Measurements from ENCODE around the gene TTC12. TPM values are rescaled to one million over a fixed set of nuclear protein-coding genes. Genes with fewer than 3 reads are reported as not detected.

TTC12 gene
- total and polyA plus RNA-seq, 2 of the 8 experiments (the other 6 are each of a cell fraction or from before 2014, with no cell fraction given): 4.7 to 9.0 TPM

GRCh38 chr11:113395782-113396336, 81.5 kb downstream of the TTC12 start:
- 92% methylated on average over 7 of the region's 9 CpGs; no CpG with 5 or more reads in 1 of the 2 experiments for WGBS, 2 experiments (ENCODE audit: extremely low coverage in 1 of 2, insufficient coverage in 1 of 2, insufficient read length in 1 of 2, insufficient replicate concordance in 2 of 2, low coverage in 1 of 2, low lambda C conversion rate in 2 of 2, missing lambda C conversion rate in 1 of 2)
- Histone ChIP-seq H3K4me2 (ENCODE audit: insufficient read depth in 1 of 2, low read depth in 2 of 2, low read length in 2 of 2) (no peak overlapping the region), H3K4me3 (ENCODE audit: extremely low read depth in 1 of 4, insufficient read depth in 2 of 4, low read depth in 3 of 4, low read length in 4 of 4) (no peak overlapping the region), H2AFZ (ENCODE audit: low read length) (no peak overlapping the region), H3K79me1 (ENCODE audit: low read depth, low read length) (no peaks in the 10 kb centered on the region), H4K91ac (replicated peaks; ENCODE audit: insufficient read length, low read length) (no peak overlapping the region), H3K23ac (ENCODE audit: insufficient read length) (no peak overlapping the region), H3K9me3 (ENCODE audit: insufficient read depth in 2 of 2, low read depth in 1 of 2, low read length in 1 of 2) (no peaks in the 10 kb centered on the region), H4K5ac (ENCODE audit: insufficient read length, low read depth, low read length) (no peak overlapping the region), H2BK12ac (ENCODE audit: low read depth, low read length) (no peak overlapping the region), H3K56ac (replicated peaks; ENCODE audit: insufficient read length, low read depth, low read length) (no peak overlapping the region), H3K27me3 (replicated peaks in 1 of 4; ENCODE audit: control insufficient read depth in 3 of 4, extremely low read depth in 1 of 4, insufficient read depth in 3 of 4, low read length in 3 of 4) (no peaks in the 10 kb centered on the region), H3K9ac (replicated peaks in 1 of 4; ENCODE audit: extremely low read depth in 1 of 4, low read depth in 3 of 4, low read length in 3 of 4) (no peak overlapping the region), H3K27ac (ENCODE audit: low read depth, low read length) (no peak overlapping the region), H2BK120ac (replicated peaks; ENCODE audit: low read depth, low read length) (no peak overlapping the region), H3K36me3 (ENCODE audit: control insufficient read depth in 2 of 4, insufficient read depth in 4 of 4, low read length in 3 of 4) (no peaks in the 10 kb centered on the region), H3K14ac (ENCODE audit: insufficient read length) (no peak overlapping the region), H2BK15ac (ENCODE audit: low read length) (no peak overlapping the region), H3K79me2 (ENCODE audit: control insufficient read depth in 1 of 2, insufficient read depth in 2 of 2, low read length in 2 of 2) (no peaks in the 10 kb centered on the region), H2BK20ac (ENCODE audit: low read length) (no peak overlapping the region), H3K4me1 (replicated peaks in 1 of 4; ENCODE audit: control insufficient read depth in 3 of 4, insufficient read depth in 4 of 4, low read length in 3 of 4) (no peaks in the 10 kb centered on the region), H2BK5ac (ENCODE audit: low read depth, low read length) (no peak overlapping the region), H2AK5ac (ENCODE audit: low read depth, low read length) (no peak overlapping the region), H3K4ac (replicated peaks; ENCODE audit: insufficient read length, low read depth, low read length) (no peak overlapping the region), H3K23me2 (ENCODE audit: low read depth, low read length) (no peaks in the 10 kb centered on the region), H4K20me1 (replicated peaks in 1 of 2; ENCODE audit: control insufficient read depth in 1 of 2, insufficient read depth in 2 of 2, low read length in 2 of 2) (no peaks in the 10 kb centered on the region), H3K18ac (ENCODE audit: extremely low read depth, low read length) (no peak overlapping the region), H4K8ac (ENCODE audit: extremely low read depth, insufficient read depth, low read length) (no peak overlapping the region)
- POLR2A ChIA-PET (ENCODE audit: partially characterized antibody): no interaction called here
- no peak for TF ChIP-seq KDM4A (IDR thresholded peaks at IDR 0.05; ENCODE audit: low read depth, low read length, severe bottlenecking)
- no peak for TF ChIP-seq ATF3 (IDR thresholded peaks at IDR 0.05; ENCODE audit: insufficient read depth, low read depth, low read length)
- TF ChIP-seq SP1 (IDR thresholded peaks at IDR 0.05; ENCODE audit: low read depth, low read length): no peak
- no peak for TF ChIP-seq TEAD4 (IDR thresholded peaks at IDR 0.05; ENCODE audit: low read depth, low read length)
- TF ChIP-seq EZH2 (IDR thresholded peaks at IDR 0.05; ENCODE audit: low read depth, low read length, severe bottlenecking): no peak
- TF ChIP-seq USF2 (IDR thresholded peaks at IDR 0.05; ENCODE audit: low read length): no peak
- TF ChIP-seq KDM1A (IDR thresholded peaks at IDR 0.05; ENCODE audit: borderline replicate concordance, low read length): no peak
- TF ChIP-seq SIN3A (conservative IDR thresholded peaks at IDR 0.05 in 1 of 2, IDR thresholded peaks at IDR 0.05 in 1 of 2; ENCODE audit: low read depth in 1 of 2, low read length in 2 of 2): no peak
- DNase-seq (ENCODE audit: low read depth in 1 of 2, low spot score in 2 of 2): no peak
- FAIRE-seq: no peak
- CTCF ChIA-PET (ENCODE audit: partially characterized antibody): interaction anchor here (0.8 to 3.4 kb wide), 3 partner anchors 9 to 91 kb away, joined by 3 to 10 read pairs (median 3); partner anchors contain the start of gene ANKK1
